Measurements from ENCODE around the gene KCND3.

- TF ChIP-seq CTCF (IDR thresholded peaks at IDR 0.05; ENCODE audit: low read length) (no peak), EZH2 (IDR thresholded peaks at IDR 0.05; ENCODE audit: borderline replicate concordance, low read length) (no peak)
Observed at GRCh38 chr1:111875640-111876039, 113.8 kb downstream of the KCND3 start.
